GM12801 (cell line): ENCODE measurements around the gene ERAS.

Experiments
- TF ChIP-seq, protein P1 (sequence below): IDR thresholded peaks from one replicate; pipeline ENCODE4 v1.5.1; 2011; ENCODE audit warnings: control low read depth; ENCODE audit not compliant: insufficient read length; ENCODE audit errors: extremely low read depth

ERAS gene

DNA sequence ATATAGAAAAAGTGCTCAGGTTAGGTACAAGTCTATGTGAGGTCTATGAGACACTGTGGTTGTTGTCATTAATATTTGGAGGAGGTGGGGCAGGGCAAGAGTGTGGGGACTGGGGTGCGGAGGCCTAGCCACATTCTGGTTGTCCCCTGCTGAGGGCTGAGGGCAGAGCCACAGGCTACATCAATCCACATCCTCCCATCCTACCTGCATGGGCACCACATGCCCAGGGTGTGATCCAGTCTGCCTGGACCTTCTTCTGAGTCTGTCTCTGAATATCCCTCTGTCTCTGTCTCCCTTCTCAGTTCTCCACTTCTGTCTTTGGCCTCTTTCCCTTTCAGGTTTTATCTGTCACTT, 41.1 kb upstream of the ERAS start:
- TF ChIP-seq, protein P1, sequence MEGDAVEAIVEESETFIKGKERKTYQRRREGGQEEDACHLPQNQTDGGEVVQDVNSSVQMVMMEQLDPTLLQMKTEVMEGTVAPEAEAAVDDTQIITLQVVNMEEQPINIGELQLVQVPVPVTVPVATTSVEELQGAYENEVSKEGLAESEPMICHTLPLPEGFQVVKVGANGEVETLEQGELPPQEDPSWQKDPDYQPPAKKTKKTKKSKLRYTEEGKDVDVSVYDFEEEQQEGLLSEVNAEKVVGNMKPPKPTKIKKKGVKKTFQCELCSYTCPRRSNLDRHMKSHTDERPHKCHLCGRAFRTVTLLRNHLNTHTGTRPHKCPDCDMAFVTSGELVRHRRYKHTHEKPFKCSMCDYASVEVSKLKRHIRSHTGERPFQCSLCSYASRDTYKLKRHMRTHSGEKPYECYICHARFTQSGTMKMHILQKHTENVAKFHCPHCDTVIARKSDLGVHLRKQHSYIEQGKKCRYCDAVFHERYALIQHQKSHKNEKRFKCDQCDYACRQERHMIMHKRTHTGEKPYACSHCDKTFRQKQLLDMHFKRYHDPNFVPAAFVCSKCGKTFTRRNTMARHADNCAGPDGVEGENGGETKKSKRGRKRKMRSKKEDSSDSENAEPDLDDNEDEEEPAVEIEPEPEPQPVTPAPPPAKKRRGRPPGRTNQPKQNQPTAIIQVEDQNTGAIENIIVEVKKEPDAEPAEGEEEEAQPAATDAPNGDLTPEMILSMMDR: no peak

DNA sequence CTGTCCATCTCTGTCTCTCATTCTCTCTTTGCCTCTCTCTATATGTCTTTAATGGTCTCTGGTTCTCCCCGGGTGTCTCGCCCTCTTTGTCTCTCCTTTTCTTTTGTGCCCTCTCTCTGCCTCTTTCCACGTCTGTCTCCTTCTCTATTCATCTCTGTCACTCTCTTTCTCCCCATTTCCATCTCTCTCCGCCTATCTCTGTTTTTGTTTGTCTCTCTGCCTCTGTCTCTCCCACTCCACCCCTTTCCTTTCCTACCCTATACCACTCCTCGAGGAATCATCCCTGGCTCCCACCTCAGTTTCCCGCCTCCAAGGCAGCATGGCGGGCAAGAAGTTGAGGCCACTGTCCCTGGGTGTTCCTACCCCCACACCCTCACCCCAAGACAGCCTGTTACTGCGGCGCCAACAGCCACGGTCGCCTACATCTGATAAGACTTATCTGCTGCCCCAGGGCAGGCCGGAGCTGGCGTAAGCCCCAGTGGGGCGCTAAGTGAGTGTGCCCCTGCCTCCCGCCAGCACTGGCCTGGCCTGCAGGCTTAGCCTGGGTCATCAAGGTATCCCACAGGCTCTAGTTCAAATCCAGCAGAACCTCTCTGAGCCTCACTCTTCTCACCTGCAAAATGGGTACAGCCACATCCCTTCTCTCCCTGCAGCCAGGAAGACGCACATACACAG, 40.6 kb upstream of the ERAS start:
- TF ChIP-seq, protein P1: no peak

DNA sequence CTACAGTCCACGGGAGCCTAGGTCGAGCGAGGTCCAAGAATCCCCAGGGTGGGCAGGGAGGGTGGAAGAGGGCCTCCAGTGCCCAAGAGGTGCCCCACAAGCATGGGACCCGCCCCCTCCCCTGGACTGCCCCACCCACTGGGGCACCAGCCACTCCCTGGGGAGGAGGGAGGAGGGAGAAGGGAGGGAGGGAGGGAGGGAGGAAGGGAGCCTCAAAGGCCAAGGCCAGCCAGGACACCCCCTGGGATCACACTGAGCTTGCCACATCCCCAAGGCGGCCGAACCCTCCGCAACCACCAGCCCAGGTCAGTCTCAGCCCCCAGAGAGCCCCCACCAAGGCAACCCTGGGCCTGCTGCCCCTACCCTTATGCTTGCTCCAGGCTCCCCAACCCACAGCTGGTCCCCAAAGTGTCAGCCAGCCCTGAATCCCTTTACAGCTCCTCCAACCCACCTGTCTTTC, 39.9 kb upstream of the ERAS start, which contains the start of gene GATA1:
GATA1 (plus strand) TSS at position 250 of the 460 bp plus-strand sequence. CDS start 4,520 bp downstream, outside the sequence.
- TF ChIP-seq, protein P1: no peak

DNA sequence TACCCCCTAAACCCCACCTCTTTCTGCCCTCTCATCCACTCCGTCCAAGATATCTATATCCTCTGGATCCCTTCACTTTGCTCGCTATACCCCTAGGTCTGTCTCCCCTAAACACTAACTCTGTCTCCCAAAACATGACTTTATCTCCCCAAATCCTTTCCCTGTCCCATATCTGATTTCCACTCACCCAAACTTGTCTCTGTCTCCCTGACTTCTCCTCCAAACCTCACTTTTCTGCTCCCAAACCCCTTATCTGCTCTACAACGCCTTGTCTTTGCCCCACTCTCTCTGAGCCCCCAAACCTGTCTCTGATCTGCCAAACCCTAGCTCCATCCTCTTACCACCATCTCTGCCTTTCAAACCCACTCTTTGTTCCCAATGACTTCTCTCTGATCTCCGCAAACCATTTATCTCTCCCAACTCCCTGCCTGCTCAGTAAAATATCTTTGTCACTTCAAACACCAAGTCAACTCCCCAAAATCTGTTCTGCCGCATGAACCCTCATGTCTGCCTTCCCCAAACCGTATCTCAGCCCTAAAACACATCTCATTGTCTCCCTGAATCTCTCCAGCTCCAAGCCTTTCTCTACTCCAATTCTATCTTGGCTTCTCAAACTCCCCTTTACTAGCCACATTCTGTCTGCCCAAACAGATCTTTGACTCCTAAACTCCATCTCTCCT, 39.3 kb upstream of the ERAS start:
- TF ChIP-seq, protein P1: no peak

DNA sequence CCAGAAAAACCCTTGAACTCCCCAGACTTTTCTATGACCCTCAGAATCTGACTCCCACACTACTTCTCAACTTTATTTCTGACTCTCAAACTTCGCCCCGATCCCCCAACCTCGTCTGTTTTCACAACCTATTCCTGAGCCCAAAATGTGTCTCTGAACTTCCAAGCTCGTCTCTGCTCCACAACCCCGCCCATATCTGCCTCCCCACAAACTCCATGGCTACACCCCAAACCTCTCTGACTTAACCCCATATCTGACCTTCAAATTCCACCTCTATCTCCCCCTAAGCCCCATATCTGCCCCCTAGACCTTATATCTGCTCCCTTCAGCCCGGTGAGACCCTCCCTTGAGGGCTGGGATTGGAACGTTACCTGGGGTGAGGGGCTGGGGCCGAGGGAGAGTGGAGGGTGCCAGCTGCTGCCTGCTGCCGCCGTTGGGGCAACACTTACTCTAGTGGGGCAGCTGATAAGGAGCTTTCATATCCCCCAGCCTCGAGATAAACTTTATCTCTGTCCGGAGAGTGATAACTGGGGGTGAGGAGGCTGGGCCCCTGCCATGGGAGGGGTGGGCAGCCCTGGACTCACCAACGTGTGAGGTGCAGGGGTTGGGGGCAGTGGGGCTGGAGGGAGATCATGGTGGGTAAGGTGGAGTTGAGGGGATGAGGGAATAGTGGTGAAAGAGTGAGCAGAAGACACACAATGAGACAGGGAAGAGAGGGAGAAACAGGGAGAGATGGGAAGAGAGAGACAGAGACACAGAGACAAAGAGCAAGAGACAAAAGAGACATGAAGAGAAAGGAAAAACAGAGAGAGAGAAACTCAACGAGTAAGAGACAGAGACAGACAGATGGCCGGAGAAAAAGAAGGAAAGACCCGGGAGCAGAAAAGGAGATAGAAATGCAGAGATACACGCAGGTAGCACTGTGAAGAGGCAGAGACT, 38.5 kb upstream of the ERAS start:
- TF ChIP-seq, protein P1: no peak

DNA sequence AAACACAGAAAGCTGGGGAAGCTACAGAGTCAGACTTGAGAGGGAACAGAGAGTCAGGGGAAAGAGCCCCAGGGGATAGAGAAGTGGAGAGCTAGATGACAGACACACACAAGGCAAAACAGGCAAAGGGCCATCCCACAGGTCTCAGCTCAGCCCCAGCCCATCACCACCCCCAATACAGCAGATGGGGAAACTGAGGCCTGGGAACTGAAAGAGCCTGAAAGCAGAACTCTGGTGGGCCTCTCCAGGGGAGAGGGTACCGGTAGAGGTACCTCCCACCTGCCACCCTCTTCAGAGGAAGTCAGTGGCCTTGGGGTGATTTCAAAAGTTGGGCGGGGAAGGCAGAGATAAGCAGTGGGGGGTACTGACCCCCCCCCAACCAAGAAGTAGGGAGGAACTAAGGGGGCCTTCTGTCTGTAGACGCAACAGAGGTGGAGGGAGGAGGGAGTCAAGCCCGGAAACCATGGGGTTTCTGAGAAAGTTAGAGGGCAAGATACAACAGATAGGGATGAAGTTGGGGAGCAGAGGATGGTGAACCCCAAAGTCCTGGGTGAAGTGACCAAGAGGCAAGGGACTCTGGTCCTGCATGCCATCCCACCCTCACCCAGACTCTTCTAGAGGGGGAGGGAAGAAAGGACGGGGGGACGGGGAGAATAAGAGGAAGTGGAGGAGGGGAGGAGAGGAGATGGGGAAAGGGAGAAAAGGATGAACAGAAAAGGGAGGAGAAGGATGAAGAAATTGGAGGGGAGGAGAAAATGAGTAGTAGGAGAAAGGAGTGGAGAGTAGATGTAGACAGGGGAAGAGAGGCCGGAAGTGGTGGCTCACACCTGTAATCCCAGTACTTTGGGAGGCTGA, 36.7 kb upstream of the ERAS start:
- TF ChIP-seq, protein P1: no peak
